Measurements from ENCODE around the gene GTF3C2. TPM values are rescaled to one million over a fixed set of nuclear protein-coding genes. Genes with fewer than 3 reads are reported as not detected.

GTF3C2 gene
- total RNA-seq, result 24.5 and 26.9 TPM in 2 replicates

DNA sequence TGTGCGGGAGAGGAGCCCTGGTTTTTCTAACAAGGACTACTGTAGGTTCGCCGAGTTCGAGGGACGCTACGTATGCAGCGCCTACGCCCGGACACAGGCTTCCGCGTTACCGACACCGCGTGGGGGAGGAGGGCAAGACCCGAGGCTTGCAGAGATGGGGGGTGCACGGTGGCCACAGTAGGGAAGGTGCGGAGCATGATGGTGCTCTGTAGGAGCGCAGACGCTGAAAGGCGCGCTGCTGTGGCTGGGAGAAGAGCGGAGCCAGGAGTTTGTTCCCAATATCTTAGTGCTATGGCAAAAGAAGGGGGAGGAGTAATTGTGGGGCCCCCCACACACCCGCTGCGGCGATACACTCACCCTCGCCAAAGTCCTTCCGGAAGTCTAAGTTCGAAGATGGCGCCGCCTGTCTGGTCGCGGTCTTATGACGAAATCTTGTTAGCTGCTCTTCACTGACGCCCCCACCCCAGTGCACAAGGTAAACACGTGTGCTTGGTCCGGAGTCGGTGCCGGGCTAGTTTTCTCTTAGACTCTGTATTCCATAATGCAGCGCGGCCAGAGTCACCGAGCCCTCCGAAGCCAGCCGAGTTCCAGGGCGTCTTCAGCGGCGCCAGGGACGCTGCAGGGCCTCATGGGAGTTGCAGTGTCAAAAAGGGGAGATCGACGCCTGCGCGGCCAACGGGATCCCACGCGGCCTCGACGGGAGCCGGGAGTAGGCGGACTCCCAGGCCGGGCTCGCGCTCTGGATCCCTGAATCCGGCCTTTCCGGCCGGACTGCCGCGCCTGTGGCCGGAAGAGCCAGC is at the start of gene GTF3C2:
Gene GTF3C2 (minus strand): TSS at position 383 of the 800 bp plus-strand sequence. CDS start 13,210 bp downstream, outside the sequence.
- peak; percentile 86 for DNase-seq (ENCODE audit: low read depth, low spot score)

GRCh38 chr2:27400348-27401135 is 44.0 kb upstream of the GTF3C2 start:
- no peak for DNase-seq (ENCODE audit: low read depth, low spot score)

DNA sequence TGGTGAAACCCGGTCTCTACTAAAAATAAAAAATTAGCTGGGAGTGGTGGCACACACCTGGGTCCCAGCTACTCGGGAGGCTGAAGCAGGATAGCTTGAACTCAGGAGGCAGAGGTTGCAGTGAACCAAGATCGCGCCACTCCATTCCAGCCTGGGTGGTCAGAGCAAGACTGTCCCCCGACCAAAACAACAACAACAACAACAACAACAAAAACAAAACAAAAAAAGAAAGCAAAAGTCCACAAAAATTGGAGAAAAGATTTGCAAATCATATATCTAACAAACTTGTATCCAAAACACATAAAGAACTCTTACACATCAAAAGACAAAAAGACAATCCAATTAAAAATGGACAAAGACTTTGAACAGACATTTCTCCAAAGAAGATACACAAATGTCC is 42.4 kb upstream of the GTF3C2 start:
- no peak for DNase-seq (ENCODE audit: low read depth, low spot score)

GRCh38 chr2:27393225-27393624 is 36.7 kb upstream of the GTF3C2 start:
- no peak for DNase-seq (ENCODE audit: low read depth, low spot score)

- DNase-seq (ENCODE audit: low read depth, low spot score), result no peak
Observed at GRCh38 chr2:27390822-27391679, 34.5 kb upstream of the GTF3C2 start.

DNA sequence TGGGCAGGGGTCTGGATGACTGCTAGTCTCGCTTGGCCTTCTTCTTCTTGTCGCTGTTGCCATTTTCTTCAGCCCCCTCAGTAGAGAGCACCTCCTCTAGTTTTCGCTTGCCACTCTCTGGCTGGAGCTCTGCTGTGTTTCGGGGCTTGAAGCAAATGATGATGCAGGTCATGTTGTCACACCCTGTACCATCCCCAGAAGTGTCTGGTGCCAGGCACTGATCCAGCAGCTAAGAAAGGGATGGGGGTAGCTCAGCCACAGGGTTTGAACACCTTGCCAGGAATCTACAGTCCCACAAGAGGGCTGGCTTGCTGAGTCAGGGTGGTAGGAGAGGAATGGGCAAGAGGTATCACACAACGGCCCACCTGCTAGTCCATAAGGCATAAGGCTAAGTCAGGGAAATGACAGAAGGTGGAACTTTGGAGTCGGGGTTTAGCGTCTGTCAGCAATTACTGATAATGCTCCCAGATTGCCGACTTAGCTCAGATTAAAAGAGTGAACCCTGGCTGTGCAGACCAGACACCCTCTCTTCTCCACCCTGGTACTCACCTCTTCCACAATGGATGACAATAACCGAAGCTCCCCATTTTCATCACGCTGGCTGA is 25.1 kb upstream of the GTF3C2 start:
- no peak for DNase-seq (ENCODE audit: low read depth, low spot score)

DNA sequence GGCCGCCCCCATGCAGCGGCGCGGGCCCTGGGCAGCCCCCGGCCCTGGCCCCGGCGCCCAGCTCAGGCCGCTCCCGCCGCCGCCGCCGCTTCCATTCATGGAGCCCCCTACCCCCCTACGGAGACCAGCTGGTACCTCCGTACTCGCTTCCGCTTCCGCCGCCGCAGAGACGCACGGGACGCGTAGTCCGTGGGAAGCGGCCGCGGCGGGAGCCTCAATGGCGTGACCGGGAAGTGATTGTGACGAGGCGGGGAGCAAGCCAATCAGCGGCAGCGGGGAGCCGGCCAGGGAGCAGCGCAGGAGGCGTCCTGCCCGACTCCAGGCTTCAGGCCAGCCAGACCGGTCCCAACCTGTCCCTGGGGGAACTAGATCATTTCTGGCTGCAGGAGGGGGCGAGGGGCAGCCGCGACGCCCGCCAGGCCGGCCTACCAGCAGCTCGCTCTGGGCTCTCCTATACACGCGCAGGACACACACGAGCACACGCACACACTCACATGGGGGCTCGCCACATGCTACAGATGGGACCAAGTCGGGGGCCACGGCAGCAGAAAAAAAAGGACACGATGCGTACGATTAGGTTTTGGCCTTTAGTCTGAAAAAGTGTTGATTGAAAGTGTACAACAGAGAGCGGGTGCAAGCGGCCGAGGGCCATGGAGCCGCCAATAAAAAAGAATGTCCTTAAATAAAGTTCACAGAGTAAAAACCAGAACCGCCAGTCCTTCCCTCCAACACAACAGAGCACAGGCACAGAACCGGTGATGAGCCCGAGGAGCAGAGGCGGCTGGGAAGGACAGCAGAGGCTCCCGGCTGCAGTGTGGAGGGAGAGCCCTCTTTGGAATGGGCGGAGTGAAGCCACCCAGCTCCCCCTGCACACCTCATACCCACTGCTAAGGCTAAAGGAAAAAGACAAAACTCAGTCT is 24.3 kb upstream of the GTF3C2 start, which contains the start of gene ZNF513:
Gene ZNF513 (minus strand): TSS at position 109 of the 920 bp plus-strand sequence. CDS start 208 bp downstream, outside the sequence.
- DNase-seq (ENCODE audit: low read depth, low spot score), result peak; percentile 81

- DNase-seq (ENCODE audit: low read depth, low spot score), result no peak
Observed at GRCh38 chr2:27379836-27380625, 23.5 kb upstream of the GTF3C2 start.

GRCh38 chr2:27379383-27379835 is 22.8 kb upstream of the GTF3C2 start:
- DNase-seq (ENCODE audit: low read depth, low spot score), result no peak

- no peak for DNase-seq (ENCODE audit: low read depth, low spot score)
Observed at GRCh38 chr2:27378809-27379290, 22.3 kb upstream of the GTF3C2 start.

- no peak for DNase-seq (ENCODE audit: low read depth, low spot score)
Observed at GRCh38 chr2:27378096-27378808, 21.7 kb upstream of the GTF3C2 start.

- DNase-seq (ENCODE audit: low read depth, low spot score), result no peak
Observed at GRCh38 chr2:27377618-27378095, 21.1 kb upstream of the GTF3C2 start.

GRCh38 chr2:27376866-27377617 is 20.5 kb upstream of the GTF3C2 start:
- DNase-seq (ENCODE audit: low read depth, low spot score), result no peak

- no peak for DNase-seq (ENCODE audit: low read depth, low spot score)
Observed at GRCh38 chr2:27376151-27376865, 19.7 kb upstream of the GTF3C2 start.

DNA sequence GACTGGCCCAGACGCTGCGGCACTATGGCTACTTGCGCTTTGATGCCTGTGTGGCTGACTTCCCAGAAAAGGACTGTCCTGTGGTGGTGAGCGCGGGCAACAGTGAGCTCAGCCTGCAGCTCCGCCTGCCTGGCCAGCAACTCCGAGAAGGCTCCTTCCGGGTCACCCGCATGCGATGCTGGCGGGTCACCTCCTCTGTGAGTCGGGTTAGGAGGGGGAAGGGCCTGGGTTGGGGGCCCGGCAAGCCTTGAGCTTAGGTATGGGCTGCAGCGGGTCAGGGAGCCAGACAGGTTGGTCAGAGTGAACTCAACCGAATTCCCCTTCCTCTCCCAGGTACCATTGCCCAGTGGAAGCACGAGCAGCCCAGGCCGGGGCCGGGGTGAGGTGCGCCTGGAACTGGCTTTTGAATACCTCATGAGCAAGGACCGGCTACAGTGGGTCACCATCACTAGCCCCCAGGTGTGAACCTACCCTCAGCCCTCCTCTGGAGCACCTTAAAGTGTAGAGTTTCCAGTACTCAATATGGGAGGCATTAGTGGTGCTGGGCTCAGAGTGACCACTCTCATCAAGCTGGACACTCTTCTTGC is 19.0 kb upstream of the GTF3C2 start:
- no peak for DNase-seq (ENCODE audit: low read depth, low spot score)

DNA sequence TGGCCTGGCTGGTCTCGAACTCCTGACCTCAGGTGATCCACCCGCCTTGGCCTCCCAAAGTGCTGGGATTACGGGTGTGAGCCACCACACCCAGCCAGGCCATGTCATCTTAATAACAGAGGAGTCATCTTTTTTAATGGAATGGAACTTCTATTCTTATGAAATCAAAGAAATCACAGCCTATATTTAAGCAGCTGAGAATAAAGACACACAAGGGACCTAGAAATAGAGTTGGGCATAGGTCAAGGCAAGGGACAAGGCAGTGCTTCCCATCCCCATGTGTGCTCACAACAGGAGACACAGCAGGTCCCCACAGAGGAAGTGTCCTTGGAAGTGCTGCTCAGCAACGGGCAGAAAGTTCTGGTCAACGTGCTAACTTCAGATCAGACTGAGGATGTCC is 17.0 kb upstream of the GTF3C2 start:
- no peak for DNase-seq (ENCODE audit: low read depth, low spot score)

All from pulmonary artery endothelial cell (primary cell).